Right atrium auricular region (tissue), 2 donors: ENCODE data around the gene MYADML2. TPM values are rescaled to one million over a fixed set of nuclear protein-coding genes. Genes with fewer than 3 reads are reported as not detected.

Experiments used
- DNase-seq: peaks from one replicate; pipeline ENCODE4 v3.0.0-alpha.2; 2019; ENCODE audit warnings: low spot score
- H3K27ac ChIP-seq, 2 donors: fragments of 200-600 bp; sonication (generic); 1 replicate in 1 of 2; 2 replicates in 1 of 2; pipeline ENCODE4 v1.5.1; 2016 to 2019
- H3K27me3 ChIP-seq, 2 donors: fragments of 200-600 bp; sonication (generic); one replicate each; pipeline versions ENCODE4 v1.5.1 to v1.6.0; 2017 to 2019
- H3K36me3 ChIP-seq: fragments of 200-600 bp; sonication (generic); one replicate; pipeline ENCODE4 v1.5.1; 2016
- H3K4me1 ChIP-seq, 2 donors: fragments of 200-600 bp; sonication (generic); one replicate each; pipeline versions ENCODE4 v1.5.1 to v1.6.0; 2017 to 2019
- H3K4me3 ChIP-seq, 2 donors: fragments of 200-600 bp; sonication (generic); 1 replicate in 1 of 2; 2 replicates in 1 of 2; pipeline ENCODE4 v1.5.1; 2017 to 2019; ENCODE audit warnings: mild to moderate bottlenecking in 1 of 2, moderate library complexity in 1 of 2
- H3K9me3 ChIP-seq, 2 donors: fragments of 200-600 bp; sonication (generic); one replicate each; pipeline ENCODE4 v1.5.1; 2019
- total RNA-seq, 2 donors: library from RNA; depleted of rRNA; stranded (reverse); fragments of >200 nt; gene quantifications; one replicate each; pipeline ENCODE4 v1.1.0, GENCODE V29; 2016
- TF ChIP-seq, protein P1 (sequence below), 2 donors: fragments of 200-600 bp; sonication (generic); IDR thresholded peaks; one replicate each; pipeline ENCODE4 v1.5.1; 2019; ENCODE audit warnings: antibody characterized with exemption in 2 of 2

The MYADML2 gene
- total RNA-seq, 2 donors from 2014 or later: 0.55 to 1.4 TPM

DNA sequence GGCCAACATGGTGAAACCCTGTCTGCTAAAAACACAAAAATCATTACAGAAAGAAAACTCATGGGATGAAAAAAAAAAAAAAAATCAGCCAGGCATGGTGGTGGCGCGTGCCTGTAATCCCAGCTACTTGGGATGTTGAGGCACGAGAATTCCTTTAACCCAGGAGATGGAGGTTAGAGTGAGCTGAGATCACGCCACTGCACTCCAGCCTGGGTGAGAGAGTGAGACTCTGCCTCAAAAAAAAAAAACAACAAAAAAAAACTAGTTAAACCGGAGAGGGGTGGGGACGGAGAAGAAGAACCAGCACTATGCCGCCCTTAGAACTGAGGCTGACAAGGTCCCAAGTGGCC is 21.3 kb upstream of the MYADML2 start:
- DNase-seq: no peak
- Histone ChIP-seq H3K9me3 (peaks cover 0 to 2% of the 10 kb centered on the region in 2 donors), H3K36me3 (no peaks in the 10 kb centered on the region), H3K27me3 (no peaks in the 10 kb centered on the region), H3K27ac (no peak overlapping the region), H3K4me1 (peaks cover 0 to 19% of the 10 kb centered on the region in 2 donors), H3K4me3 (no peak overlapping the region)
- TF ChIP-seq, protein P1, sequence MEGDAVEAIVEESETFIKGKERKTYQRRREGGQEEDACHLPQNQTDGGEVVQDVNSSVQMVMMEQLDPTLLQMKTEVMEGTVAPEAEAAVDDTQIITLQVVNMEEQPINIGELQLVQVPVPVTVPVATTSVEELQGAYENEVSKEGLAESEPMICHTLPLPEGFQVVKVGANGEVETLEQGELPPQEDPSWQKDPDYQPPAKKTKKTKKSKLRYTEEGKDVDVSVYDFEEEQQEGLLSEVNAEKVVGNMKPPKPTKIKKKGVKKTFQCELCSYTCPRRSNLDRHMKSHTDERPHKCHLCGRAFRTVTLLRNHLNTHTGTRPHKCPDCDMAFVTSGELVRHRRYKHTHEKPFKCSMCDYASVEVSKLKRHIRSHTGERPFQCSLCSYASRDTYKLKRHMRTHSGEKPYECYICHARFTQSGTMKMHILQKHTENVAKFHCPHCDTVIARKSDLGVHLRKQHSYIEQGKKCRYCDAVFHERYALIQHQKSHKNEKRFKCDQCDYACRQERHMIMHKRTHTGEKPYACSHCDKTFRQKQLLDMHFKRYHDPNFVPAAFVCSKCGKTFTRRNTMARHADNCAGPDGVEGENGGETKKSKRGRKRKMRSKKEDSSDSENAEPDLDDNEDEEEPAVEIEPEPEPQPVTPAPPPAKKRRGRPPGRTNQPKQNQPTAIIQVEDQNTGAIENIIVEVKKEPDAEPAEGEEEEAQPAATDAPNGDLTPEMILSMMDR (IDR thresholded peaks at IDR 0.05): no peak

DNA sequence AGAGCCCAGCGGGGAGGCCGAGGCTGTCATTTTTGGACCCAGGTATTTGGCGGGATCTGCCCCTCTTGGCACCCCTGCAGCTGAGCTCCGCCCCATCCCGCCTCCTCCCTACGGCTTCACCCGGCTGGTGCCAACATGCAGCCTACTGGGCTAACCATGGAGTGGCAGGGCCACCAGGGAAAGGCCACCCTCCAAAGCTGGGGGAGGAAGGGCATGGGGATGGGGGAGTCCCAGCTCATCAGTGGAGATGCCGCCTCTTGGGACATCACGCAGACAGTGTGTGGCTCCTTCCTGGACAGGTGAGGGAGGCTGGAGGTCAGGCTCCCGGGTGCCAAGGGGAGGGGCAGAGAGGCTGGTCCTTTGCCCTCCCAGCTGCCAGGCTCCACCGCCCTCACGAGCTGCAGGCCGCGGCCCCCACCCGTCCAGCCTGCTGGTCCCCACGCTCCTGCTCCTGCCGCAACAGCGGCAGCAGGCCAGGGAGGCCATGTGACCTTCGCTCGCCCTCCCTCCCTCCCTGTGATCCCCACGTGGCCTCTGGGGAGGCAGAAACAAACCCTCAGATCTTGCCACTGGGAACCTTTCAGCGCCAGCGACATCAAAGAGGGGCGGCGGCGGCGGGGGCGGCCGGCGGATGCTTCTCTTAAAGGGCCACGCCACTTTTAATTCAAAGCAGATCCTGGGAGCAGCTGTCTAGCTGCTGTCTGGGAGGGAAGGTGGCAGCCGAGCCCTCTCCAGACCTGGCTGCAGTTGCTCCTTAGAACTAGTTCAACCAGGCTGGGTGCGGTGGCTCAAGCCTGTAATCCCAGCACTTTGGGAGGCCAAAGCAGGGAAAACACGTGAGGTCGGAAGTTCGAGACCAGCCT is 20.7 kb upstream of the MYADML2 start:
- Histone ChIP-seq H3K27ac (no peak overlapping the region), H3K4me3 (peak overlapping the region in 1 of 2 donors; percentile 28), H3K9me3 (no peaks in the 10 kb centered on the region), H3K27me3 (no peaks in the 10 kb centered on the region), H3K36me3 (no peaks in the 10 kb centered on the region), H3K4me1 (peaks cover 0 to 19% of the 10 kb centered on the region in 2 donors)
- peak; percentile 76 for DNase-seq
- TF ChIP-seq, protein P1 (IDR thresholded peaks at IDR 0.05): no peak

DNA sequence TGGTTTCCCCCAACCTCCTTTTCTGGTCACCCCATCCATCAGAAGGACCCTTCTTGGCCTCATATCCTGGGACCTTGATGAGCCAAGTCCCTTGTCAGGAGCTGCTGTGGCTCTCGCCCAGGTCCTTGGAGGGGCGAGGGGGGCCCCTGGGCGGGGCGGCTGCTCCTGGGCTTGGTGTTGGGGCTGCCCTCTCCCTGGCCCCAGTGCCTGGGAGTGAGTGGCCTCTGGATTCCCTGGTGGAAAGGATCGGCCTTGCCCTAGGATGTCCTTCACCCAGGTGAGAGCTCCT is 20.2 kb upstream of the MYADML2 start:
- no peaks in the 10 kb centered on the region for H3K9me3 ChIP-seq
- peaks cover 0 to 19% of the 10 kb centered on the region in 2 donors for H3K4me1 ChIP-seq
- TF ChIP-seq, protein P1 (IDR thresholded peaks at IDR 0.05): no peak
- no peaks in the 10 kb centered on the region for H3K36me3 ChIP-seq
- no peak overlapping the region for H3K27ac ChIP-seq
- no peak overlapping the region for H3K4me3 ChIP-seq
- no peak for DNase-seq
- peaks cover 3 to 4% of the 10 kb centered on the region in 2 donors for H3K27me3 ChIP-seq

DNA sequence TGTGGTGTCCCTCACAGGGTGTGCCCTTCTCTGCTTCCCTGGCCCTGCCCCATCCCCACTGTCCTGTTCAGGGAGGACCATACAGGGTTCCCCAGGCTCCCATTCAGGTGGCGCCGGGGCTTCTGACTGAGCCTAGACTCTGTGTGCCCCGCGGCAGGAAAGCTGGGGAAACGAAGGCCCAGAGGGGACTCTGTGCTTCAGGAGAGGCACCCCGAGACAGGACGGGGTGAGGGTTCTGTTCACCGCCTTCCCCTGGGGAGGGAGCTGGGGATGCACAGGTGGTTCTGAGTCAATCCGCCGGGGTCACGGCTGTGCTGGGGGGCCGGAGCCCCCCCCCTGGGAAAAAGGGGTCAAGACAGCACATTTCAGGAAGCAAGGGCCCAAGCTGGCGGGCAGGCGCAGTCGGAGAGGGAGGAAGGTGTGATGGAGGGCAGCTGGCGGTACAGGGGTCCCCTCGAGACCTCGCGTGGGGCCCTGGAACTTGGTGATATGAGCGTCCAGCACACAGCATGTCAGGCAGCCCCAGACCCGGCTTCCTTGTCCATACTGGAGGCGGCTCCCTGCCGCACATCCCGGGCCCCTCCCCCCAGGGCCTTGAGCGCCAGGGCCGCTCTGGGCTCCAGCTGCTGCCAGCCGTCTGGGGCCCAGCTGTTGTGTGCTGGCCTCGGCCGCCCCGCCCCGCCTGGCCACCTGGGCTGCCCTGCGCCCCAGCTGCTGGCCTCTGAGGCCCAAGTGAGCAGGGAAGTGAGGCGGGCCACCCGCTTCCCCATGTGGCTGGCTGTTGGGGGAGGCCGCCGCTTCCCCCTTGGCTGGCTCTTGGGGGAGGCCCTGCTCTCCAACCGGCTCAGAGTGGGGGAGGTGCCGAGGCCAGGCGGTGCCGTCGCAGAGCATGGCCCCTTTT is 19.6 kb upstream of the MYADML2 start:
- H3K27ac ChIP-seq: no peak overlapping the region
- no peak for DNase-seq
- H3K27me3 ChIP-seq: peaks cover 8 to 10% of the 10 kb centered on the region in 2 donors

DNA sequence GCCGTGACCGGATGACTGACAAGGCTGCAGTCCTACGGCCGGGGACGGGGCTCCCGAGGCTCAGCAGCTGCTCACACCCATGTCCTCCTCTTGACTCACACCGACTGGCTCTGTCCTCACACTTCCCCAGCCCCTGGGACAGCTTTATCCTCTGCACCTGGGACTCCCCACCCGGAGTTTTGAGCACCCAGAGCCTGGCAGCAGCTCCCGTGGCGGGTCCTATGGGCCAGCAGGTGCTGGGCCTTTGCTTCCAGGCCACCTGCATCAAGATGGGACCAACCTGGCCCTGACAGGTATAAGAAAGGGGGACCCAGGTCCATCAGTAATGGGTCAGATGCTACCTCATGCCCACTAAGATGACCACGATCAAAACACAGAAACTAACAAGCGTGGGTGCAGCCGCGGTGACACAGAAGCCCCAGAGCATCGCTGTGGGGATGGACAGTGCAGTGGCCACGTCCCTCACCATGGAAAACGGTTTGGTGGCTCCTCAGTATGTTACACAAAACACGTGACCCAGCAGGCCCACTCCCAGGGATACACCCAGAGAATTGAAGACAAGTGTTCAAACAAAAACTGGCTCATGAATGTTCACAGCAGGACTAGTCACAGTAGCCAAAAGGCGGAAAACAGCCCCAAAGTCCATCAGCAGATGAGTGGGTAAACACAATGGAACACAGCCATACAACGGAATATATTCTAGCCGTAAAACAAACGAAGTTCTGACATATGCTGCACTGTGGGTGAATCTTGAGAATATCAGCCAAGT is 17.2 kb upstream of the MYADML2 start:
- Histone ChIP-seq H3K4me1 (peaks cover 0 to 40% of the 10 kb centered on the region in 2 donors), H3K4me3 (no peak overlapping the region), H3K9me3 (no peaks in the 10 kb centered on the region), H3K27me3 (peaks cover 11 to 25% of the 10 kb centered on the region in 2 donors), H3K36me3 (no peaks in the 10 kb centered on the region), H3K27ac (no peak overlapping the region)
- DNase-seq: no peak
- TF ChIP-seq, protein P1 (IDR thresholded peaks at IDR 0.05): no peak

More for the DNA sequence above, 19.6 kb upstream of the MYADML2 start:
- Histone ChIP-seq H3K36me3 (no peaks in the 10 kb centered on the region), H3K4me1 (peaks cover 0 to 25% of the 10 kb centered on the region in 2 donors), H3K4me3 (no peak overlapping the region), H3K9me3 (no peaks in the 10 kb centered on the region)
- TF ChIP-seq, protein P1 (IDR thresholded peaks at IDR 0.05): no peak
